Measurements from ENCODE around the gene EFCAB8.
"Not testable (repeated sequence)": the region's sequence is repeated elsewhere in the genome, so short reads cannot be mapped to it uniquely, and the experiment has no call there.

The EFCAB8 gene

DNA sequence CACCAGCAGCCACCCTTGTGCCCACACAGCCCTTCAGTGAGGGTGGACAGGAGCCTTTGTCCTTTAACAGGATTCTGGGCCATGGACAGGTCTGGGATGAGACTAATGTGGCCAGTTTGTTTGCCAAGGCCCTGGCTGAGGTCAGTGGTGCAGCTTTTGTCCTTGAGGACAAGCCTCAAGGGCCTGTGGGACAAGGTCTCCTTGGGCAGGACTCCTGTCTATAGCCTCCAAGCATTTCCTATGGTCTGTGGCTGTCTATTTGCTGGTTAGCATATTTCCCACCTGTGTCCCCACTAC lies 101.4 kb downstream of the EFCAB8 start:
- H3K9me3 ChIP-seq (ENCODE audit: control insufficient read depth, insufficient read depth, low read length) = no peaks in the 10 kb centered on the region
- TF ChIP-seq, protein P1, sequence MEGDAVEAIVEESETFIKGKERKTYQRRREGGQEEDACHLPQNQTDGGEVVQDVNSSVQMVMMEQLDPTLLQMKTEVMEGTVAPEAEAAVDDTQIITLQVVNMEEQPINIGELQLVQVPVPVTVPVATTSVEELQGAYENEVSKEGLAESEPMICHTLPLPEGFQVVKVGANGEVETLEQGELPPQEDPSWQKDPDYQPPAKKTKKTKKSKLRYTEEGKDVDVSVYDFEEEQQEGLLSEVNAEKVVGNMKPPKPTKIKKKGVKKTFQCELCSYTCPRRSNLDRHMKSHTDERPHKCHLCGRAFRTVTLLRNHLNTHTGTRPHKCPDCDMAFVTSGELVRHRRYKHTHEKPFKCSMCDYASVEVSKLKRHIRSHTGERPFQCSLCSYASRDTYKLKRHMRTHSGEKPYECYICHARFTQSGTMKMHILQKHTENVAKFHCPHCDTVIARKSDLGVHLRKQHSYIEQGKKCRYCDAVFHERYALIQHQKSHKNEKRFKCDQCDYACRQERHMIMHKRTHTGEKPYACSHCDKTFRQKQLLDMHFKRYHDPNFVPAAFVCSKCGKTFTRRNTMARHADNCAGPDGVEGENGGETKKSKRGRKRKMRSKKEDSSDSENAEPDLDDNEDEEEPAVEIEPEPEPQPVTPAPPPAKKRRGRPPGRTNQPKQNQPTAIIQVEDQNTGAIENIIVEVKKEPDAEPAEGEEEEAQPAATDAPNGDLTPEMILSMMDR (IDR thresholded peaks at IDR 0.05; ENCODE audit: low read depth, low read length, poor library complexity, severe bottlenecking) = no peak
- TF ChIP-seq EZH2phosphoT487 (IDR thresholded peaks at IDR 0.05; ENCODE audit: borderline replicate concordance, low read length) = no peak
- no peaks in the 10 kb centered on the region for H3K79me2 ChIP-seq (ENCODE audit: control insufficient read depth, low read length)
- no peaks in the 10 kb centered on the region for H3K4me1 ChIP-seq (ENCODE audit: control insufficient read depth, low read length)
- no peaks in the 10 kb centered on the region for H3F3A ChIP-seq (ENCODE audit: control insufficient read depth, insufficient read depth)
- H4K20me1 ChIP-seq (ENCODE audit: control insufficient read depth, insufficient read depth, low read depth, low read length) = no peaks in the 10 kb centered on the region
- H3K36me3 ChIP-seq (ENCODE audit: control insufficient read depth, low read length) = no peaks in the 10 kb centered on the region
- H3K27ac ChIP-seq (ENCODE audit: low read depth, low read length) = no peak overlapping the region
- H3K27me3 ChIP-seq (ENCODE audit: control insufficient read depth, low read length) = no peaks in the 10 kb centered on the region
- no peak overlapping the region for H3K4me3 ChIP-seq (ENCODE audit: low read length)
- no peaks in the 10 kb centered on the region for H3K9me2 ChIP-seq (replicated peaks; ENCODE audit: control insufficient read depth, low read length)
- H3K4me2 ChIP-seq (ENCODE audit: low read length) = no peak overlapping the region

DNA sequence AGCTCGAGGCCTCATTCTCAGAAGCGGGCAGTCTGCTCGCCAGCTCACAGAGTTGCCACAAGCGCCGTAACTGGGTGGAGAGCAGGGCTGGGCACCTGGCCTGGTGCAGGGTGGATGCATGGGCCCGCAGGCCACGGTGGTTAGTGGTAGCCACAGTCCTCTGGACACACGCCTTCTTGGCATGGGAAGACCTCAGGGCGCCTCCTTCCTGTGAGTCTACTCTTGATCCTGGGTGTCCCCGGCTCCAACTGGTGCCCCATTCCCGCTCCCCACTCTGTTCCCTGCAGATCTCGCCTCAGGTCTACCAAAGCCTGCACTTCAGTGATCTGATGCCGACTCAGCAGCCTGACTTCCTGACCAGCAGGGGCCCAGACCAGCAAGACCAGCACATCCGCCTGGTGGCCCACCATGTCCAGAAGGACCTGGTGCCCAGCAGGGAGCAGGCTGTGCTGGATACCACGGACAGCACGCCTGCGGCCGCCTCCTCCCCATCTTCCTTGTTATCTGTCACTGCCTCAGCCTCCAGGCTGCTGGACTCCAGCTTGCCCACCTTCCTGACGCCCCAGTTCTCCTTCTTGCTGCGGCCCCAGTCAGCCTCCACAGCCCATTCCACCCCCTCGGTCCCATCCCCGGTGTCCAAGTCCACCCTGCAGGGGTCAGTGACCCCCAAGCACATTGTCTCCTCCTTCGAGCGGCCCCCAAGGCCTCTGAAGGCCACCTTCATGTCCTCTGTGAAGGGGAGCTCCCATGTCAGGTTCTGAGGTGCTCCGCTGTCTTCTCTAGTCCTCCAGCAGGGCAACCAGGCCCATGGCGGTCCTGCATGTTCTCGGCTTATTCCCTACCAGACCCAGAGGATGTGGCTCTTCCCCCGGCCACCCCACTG lies 102.4 kb downstream of the EFCAB8 start:
- Histone ChIP-seq H3K4me2 (ENCODE audit: low read length) (no peak overlapping the region), H3K9me2 (replicated peaks; ENCODE audit: control insufficient read depth, low read length) (no peaks in the 10 kb centered on the region), H3K4me1 (ENCODE audit: control insufficient read depth, low read length) (no peaks in the 10 kb centered on the region), H3K36me3 (ENCODE audit: control insufficient read depth, low read length) (no peaks in the 10 kb centered on the region), H3K27me3 (ENCODE audit: control insufficient read depth, low read length) (no peaks in the 10 kb centered on the region), H3K9me3 (ENCODE audit: control insufficient read depth, insufficient read depth, low read length) (no peaks in the 10 kb centered on the region), H4K20me1 (ENCODE audit: control insufficient read depth, insufficient read depth, low read depth, low read length) (no peaks in the 10 kb centered on the region), H3K4me3 (ENCODE audit: low read length) (no peak overlapping the region), H3K27ac (ENCODE audit: low read depth, low read length) (no peak overlapping the region), H3F3A (ENCODE audit: control insufficient read depth, insufficient read depth) (no peaks in the 10 kb centered on the region), H3K79me2 (ENCODE audit: control insufficient read depth, low read length) (no peaks in the 10 kb centered on the region)
- no peak for TF ChIP-seq EZH2phosphoT487 (IDR thresholded peaks at IDR 0.05; ENCODE audit: borderline replicate concordance, low read length)
- TF ChIP-seq, protein P1 (IDR thresholded peaks at IDR 0.05; ENCODE audit: low read depth, low read length, poor library complexity, severe bottlenecking) = no peak

DNA sequence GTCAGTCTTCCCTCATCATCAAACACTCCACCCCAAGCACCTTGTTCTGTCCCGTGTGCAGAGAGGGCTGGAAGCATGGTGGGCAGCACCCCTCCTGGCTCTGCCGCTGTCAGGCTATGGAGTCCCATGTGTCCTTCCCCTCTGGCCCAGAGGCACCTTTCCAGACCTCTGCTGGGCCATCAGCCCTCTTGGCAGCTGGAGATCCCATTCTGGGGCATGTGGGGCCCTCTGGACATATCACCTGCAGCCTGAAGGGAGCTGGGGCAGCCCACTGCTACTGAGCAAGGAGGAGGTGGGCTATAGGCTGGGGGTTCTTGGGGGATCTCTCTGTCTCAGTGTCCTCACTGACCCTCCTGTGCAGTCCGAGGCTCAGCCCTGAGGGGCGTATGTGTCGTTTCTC lies 103.3 kb downstream of the EFCAB8 start:
- Histone ChIP-seq H3K27me3 (ENCODE audit: control insufficient read depth, low read length) (no peaks in the 10 kb centered on the region), H3K27ac (ENCODE audit: low read depth, low read length) (no peak overlapping the region), H3F3A (ENCODE audit: control insufficient read depth, insufficient read depth) (no peaks in the 10 kb centered on the region), H3K4me3 (ENCODE audit: low read length) (no peak overlapping the region), H3K9me3 (ENCODE audit: control insufficient read depth, insufficient read depth, low read length) (no peaks in the 10 kb centered on the region), H3K9me2 (replicated peaks; ENCODE audit: control insufficient read depth, low read length) (no peaks in the 10 kb centered on the region), H3K79me2 (ENCODE audit: control insufficient read depth, low read length) (no peaks in the 10 kb centered on the region), H4K20me1 (ENCODE audit: control insufficient read depth, insufficient read depth, low read depth, low read length) (no peaks in the 10 kb centered on the region), H3K36me3 (ENCODE audit: control insufficient read depth, low read length) (no peaks in the 10 kb centered on the region), H3K4me1 (ENCODE audit: control insufficient read depth, low read length) (no peaks in the 10 kb centered on the region), H3K4me2 (ENCODE audit: low read length) (no peak overlapping the region)
- TF ChIP-seq EZH2phosphoT487 (IDR thresholded peaks at IDR 0.05; ENCODE audit: borderline replicate concordance, low read length) = no peak
- TF ChIP-seq, protein P1 (IDR thresholded peaks at IDR 0.05; ENCODE audit: low read depth, low read length, poor library complexity, severe bottlenecking) = no peak

DNA sequence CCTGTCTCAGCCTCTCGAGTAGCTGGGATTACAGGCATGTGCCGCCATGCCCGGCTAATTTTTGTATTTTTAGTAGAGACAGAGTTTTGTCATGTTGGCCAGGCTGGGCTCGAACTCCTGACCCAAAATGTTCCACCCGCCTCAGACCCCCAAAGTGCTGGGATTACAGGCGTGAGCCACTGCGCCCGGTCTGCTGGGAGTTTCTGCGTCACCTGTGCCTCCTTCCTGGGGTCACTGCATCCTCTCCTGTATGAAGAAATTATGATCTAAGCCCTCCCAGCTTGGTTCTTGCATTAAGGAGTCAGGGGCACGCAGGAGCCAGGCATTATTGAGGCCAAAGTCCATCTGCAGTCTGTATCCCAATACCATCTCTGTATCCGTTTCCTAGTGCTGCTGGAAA lies 103.9 kb downstream of the EFCAB8 start:
- not testable (repeated sequence) for H3K27me3 ChIP-seq (ENCODE audit: control insufficient read depth, low read length); H3K27ac ChIP-seq (ENCODE audit: low read depth, low read length)

More for the DNA sequence above, 103.9 kb downstream of the EFCAB8 start:
- not testable (repeated sequence) for H3K9me2 ChIP-seq (replicated peaks; ENCODE audit: control insufficient read depth, low read length); H3F3A ChIP-seq (ENCODE audit: control insufficient read depth, insufficient read depth); H3K9me3 ChIP-seq (ENCODE audit: control insufficient read depth, insufficient read depth, low read length); H3K79me2 ChIP-seq (ENCODE audit: control insufficient read depth, low read length); H3K36me3 ChIP-seq (ENCODE audit: control insufficient read depth, low read length); H3K4me1 ChIP-seq (ENCODE audit: control insufficient read depth, low read length); H3K4me2 ChIP-seq (ENCODE audit: low read length); H4K20me1 ChIP-seq (ENCODE audit: control insufficient read depth, insufficient read depth, low read depth, low read length); H3K4me3 ChIP-seq (ENCODE audit: low read length)
